Measurements from ENCODE around the gene WDR90.

The WDR90 gene

DNA sequence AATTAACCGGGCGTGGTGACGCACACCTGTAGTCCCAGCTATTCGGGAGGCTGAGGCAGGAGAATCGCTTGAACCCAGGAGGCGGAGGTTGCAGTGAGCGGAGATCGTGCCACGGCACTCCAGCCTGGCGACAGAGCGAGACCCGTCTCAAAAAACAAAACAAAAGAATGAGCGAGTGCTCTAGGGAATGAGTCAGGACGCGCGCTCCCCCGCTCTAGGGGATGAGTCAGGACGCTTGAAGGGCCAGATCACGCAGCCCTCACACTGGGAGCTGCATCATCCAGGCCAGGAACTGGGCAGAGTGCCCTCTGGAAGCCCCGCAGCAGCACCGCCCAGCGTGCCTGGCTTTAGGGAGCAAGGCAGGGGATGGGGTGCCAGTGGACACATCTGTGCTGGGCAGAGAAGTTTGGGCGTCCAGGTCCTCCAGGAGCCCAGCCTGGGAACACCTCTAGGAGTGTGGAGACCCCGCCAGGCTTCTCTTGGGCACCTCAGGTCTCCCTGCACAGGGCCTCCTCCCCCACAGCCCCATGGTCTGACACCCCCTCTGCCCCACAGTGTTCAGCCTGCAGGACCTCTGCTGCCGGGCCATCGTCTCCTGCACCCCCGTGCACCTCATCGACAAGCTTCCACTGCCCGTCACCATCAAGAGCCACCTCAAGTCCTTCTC is 22.2 kb upstream of the WDR90 start:
- no peak for DNase-seq (ENCODE audit: low spot score)

DNA sequence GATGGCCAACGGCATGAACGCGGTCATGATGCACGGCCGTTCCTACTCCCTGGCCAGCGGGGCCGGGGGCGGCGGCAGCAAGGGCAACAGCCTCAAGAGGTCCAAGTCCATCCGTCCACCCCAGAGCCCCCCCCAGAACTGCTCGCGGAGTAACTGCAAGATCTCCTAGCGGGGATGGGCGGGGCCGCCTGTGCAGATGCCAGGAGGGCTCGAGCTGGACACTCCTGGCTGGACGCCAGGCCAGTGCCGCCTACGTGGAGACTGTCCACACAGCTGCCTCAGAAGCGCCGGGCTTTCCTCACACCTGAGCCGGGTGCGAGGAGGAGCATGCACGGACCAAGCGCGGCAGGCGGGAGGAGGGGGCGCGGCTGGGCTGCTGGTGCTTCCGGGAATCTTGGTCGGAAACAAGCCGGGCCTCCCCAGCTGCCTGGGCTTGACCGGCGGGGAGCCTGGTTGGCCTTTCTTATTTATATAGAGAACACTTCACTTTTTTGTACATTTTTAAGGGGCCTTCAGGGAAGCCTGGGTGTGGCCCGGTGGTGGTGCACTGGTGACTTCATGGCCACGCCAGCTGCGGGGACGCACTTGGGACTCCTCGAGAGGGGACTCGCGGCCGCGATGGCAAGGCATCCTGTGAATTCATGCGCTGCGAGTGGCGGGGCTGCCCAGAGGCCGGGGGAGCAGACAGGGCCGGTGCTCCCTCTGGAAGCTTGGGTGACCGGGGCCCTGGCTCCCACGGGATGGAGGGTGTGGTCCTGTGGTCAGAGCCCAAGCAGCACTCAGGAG is 21.5 kb upstream of the WDR90 start:
- DNase-seq (ENCODE audit: low spot score): no peak

DNA sequence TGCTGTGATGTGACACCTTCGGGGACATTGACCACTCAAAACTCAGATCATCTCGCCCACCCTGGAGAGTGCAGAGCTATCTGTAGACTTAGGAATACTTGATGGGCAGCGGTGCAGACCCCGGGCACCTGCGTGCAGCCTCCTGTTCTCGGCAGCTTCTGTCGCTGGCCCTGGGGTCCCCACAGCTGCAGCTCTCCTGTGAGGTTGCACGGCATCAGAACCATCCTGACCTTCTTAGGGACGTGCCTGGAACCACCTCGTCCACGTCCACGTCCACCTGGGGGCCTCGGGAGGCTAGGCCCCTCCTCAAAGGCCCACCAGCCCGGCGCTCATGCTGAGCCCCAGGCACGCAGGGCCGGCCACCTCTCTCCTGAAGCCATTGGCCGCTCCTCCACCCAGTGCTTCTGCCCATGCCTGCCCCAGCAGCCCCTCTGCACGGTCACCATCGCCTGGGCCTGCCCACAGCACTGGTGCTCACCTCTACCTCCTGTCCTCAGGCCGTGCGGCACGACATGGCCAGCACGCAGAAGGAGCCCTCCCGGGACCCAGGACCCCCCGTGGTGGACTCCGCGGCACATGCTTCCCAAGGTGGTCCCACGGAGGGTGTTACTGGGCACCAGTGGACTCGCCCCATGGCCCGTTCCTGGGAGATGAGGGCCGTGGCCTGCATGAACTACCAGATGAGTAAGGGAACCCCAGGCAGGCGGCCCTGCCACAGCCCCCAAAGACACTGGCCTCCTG is 20.7 kb upstream of the WDR90 start:
- DNase-seq (ENCODE audit: low spot score): no peak

DNA sequence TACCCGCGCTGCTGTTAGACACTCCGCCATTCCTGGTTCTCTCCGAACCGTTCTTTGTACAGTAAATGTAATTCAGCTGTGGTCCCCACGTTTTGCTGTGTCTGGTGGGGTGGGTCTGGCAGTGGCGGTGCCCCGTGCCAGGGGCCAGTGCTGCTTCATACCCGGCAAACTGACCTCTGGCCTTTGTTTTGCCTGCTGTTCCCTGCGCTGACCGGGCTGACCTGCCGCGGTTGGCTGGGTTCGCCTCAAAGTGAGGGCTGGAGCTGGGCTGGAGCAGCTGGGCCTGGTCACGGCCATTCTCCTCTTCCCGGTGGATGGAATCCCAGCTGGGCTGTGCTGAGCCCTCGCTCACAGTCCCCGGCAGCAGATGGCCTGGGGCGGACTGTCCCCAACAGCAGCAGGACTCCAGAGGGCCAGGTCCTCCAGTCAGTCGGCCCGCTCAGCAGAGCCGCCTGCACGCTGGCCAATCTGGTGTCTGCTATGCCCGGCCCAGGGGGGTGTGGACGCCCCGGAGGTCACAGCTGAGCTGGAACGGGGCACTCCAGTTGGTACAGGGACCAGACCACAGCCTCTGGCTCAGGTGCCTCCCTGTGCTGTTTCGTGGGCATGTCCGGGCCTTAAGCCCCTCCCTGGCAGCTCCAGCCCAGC is 19.9 kb upstream of the WDR90 start:
- DNase-seq (ENCODE audit: low spot score): no peak

DNA sequence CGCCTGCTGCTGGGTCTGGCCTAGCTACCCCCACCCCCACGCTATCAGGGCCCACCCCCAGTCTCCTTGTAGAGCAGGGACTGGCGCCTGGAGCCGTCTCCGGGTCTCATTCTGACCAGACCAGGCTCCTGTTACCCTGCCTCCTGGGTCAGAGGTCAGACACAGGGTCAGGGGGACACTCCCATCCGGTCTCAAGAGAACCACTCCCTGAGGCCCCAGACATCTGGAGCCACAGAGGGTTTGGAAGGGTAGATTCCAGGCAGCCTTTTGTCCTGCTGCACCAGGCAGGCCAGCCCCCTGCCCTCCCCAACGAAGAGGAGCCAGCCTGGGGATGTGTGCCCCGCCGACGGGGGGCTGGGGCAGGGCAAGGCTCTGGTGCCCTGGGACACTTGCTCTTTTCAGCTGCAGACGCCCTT is 19.3 kb upstream of the WDR90 start:
- no peak for DNase-seq (ENCODE audit: low spot score)

DNA sequence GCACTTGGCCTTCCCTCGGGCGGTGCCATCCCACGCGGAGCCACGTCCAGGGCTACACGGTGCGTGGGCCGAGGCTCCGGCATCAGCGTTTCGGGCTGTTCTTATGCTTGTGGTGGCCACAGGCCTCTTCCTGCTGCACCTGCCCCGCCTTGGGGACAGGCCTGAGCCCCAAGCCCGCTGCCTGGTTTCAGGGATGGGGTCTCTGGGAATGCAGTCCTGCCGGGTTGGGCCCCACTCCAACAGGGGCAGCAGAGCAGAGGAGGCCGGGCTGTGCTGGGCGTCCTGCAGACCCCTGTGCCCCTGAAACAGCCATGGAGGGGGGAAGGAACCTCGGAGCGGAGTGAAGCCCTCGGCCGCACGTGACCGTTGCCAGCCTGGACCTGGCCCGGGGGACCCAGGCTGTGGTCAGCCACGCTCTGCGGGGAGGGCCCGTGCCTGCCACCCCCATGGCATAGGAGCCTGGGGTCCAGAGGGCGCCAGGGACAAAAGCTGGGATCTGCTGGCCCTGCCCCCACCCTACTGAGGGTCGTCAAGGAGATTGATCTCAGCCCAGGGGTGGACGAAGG is 18.8 kb upstream of the WDR90 start:
- DNase-seq (ENCODE audit: low spot score): no peak

DNA sequence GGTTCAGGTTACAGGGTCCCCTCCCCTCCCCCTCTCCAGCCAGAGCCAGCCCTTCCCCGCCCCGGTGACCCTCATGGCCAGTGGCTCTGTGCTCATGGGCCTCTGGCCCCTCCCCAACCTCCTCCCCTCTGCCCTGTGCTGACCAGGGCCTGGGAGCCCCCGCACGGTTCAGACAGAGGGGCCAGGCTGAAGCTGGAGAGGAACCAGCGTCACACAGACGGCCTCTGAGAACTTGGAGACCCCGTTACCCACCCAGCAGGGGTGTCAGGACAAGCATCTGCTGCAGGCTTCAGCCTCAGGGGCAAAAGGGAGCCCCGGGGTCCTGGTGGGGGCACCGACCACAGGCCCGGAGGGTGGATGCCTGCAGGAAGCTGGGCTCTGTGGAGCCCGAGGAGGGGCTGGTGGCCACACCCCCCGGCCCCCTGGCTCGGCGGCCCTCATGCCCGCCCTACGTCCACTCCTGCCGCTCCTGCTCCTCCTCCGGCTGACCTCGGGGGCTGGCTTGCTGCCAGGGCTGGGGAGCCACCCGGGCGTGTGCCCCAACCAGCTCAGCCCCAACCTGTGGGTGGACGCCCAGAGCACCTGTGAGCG is 18.3 kb upstream of the WDR90 start, which contains the start of gene WFIKKN1:
TSS of gene WFIKKN1 (plus strand) at position 171 of the 591 bp plus-strand sequence. CDS start at position 440, 269 bp downstream.
- no peak for DNase-seq (ENCODE audit: low spot score)

DNA sequence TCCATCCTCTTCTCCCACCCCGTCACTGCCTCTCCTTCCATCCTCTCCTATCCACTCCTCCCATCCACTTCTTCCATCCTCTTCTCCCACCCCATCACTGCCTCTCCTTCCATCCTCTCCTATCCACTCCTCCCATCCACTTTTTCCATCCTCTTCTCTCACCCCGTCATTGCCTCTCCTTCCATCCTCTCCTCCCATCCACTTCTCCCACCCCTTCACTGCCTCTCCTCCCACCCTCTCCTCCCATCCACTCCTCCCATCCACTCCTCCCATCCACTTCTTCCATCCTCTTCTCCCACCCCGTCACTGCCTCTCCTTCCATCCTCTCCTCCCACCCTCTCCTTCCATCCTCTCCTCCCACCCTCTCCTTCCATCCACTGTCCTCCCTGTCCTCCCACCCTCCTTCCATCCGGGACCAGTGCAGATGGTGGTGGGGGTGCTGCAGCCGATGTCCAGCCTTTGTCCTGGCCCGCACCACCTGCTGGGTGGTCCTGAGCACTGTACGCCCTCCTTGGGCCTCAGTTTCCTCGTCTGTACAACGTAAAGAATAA is 17.3 kb upstream of the WDR90 start:
- DNase-seq (ENCODE audit: low spot score): no peak

DNA sequence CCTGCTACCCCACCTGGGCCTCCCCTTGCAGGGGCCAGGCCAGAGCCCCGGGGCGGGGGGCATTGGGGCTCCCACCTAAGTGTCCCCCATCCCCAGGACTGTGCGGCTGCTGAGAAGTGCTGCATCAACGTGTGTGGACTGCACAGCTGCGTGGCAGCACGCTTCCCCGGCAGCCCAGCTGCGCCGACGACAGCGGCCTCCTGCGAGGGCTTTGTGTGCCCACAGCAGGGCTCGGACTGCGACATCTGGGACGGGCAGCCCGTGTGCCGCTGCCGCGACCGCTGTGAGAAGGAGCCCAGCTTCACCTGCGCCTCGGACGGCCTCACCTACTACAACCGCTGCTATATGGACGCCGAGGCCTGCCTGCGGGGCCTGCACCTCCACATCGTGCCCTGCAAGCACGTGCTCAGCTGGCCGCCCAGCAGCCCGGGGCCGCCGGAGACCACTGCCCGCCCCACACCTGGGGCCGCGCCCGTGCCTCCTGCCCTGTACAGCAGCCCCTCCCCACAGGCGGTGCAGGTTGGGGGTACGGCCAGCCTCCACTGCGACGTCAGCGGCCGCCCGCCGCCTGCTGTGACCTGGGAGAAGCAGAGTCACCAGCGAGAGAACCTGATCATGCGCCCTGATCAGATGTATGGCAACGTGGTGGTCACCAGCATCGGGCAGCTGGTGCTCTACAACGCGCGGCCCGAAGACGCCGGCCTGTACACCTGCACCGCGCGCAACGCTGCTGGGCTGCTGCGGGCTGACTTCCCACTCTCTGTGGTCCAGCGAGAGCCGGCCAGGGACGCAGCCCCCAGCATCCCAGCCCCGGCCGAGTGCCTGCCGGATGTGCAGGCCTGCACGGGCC is 16.5 kb upstream of the WDR90 start:
- DNase-seq (ENCODE audit: low spot score): no peak

DNA sequence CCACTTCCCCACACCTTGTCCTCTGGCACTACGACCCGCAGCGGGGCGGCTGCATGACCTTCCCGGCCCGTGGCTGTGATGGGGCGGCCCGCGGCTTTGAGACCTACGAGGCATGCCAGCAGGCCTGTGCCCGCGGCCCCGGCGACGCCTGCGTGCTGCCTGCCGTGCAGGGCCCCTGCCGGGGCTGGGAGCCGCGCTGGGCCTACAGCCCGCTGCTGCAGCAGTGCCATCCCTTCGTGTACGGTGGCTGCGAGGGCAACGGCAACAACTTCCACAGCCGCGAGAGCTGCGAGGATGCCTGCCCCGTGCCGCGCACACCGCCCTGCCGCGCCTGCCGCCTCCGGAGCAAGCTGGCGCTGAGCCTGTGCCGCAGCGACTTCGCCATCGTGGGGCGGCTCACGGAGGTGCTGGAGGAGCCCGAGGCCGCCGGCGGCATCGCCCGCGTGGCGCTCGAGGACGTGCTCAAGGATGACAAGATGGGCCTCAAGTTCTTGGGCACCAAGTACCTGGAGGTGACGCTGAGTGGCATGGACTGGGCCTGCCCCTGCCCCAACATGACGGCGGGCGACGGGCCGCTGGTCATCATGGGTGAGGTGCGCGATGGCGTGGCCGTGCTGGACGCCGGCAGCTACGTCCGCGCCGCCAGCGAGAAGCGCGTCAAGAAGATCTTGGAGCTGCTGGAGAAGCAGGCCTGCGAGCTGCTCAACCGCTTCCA is 15.7 kb upstream of the WDR90 start:
- no peak for DNase-seq (ENCODE audit: low spot score)

DNA sequence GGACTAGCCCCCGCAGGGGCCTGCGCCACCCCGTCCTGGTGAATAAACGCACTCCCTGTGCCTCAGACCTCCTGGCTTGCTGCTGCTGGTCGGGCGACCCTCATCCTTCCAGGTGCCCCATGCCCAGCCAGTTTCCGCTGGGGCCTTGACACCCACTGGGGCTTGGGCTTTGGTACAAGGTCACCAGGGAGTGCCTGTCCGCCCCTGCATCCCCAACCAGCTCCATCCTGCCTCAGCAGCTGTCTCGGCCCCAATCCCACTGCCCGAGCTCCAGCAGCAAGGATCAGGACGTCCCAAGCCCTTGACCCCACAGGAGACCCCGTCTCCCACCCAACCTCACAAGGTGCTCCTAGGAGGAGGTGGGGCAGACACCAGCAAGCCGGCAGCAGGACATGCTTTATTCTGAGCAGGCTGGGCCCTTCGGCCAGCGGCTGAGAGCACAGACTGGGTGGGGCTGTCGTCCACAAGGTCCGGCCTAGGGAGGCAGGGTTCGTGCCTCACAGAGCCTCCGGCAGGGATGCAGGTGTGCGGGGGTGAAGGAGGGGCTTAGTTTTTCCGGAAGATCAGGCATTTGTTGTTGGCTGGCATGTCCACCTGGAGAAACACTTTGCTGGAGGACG is 15.0 kb upstream of the WDR90 start:
- DNase-seq (ENCODE audit: low spot score): no peak

DNA sequence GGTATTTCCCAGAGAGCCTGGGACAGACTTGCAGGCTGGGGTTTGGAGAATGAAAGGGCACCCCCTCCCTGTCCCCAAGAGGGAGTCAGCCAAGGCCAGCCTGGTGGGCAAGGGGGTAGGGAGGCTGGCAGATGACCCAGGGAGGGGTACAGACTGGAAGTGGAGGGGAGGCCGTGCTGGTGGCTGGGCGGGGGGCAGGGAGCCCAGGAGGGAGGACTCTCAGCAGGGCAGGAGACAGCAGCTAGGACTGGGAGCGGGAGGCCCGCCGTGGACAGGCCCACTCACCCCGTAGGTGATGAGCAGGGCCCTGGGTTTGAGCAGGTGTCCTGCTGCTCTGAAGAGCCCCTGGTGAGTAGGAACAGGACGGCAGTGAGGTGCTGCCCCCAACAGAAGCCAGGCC is 14.2 kb upstream of the WDR90 start:
- no peak for DNase-seq (ENCODE audit: low spot score)

DNA sequence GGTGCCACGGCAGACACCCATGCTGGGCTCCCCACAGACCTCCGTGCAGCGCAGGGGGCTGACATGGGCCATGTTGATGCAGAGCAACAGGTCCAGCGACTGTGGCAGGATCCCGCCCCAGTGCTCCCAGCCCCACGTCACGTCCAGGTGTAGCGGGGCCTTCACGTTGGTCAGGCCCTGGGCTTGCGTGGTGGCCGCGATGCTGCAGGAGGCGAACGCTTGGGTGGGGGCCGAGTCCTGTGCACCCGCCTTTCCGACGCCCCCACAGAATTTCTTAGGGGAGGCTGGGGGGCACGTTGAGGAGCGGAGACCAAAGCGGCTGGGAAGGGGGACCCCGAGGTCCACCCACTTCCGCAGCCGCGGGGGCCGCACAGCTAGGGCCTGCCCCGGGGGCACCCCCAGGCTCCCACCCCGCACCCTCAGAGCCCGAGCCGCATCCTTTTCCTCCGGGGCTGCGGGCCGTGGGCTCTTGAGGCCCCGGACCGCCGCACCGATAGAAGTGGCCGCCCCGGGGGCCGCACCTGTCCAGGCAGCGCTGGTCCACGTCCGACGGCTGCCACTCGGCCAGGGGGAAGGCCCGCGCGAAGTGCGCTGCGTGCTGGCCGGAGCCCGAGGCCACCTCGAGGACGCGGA is 13.5 kb upstream of the WDR90 start:
- DNase-seq (ENCODE audit: low spot score): no peak

DNA sequence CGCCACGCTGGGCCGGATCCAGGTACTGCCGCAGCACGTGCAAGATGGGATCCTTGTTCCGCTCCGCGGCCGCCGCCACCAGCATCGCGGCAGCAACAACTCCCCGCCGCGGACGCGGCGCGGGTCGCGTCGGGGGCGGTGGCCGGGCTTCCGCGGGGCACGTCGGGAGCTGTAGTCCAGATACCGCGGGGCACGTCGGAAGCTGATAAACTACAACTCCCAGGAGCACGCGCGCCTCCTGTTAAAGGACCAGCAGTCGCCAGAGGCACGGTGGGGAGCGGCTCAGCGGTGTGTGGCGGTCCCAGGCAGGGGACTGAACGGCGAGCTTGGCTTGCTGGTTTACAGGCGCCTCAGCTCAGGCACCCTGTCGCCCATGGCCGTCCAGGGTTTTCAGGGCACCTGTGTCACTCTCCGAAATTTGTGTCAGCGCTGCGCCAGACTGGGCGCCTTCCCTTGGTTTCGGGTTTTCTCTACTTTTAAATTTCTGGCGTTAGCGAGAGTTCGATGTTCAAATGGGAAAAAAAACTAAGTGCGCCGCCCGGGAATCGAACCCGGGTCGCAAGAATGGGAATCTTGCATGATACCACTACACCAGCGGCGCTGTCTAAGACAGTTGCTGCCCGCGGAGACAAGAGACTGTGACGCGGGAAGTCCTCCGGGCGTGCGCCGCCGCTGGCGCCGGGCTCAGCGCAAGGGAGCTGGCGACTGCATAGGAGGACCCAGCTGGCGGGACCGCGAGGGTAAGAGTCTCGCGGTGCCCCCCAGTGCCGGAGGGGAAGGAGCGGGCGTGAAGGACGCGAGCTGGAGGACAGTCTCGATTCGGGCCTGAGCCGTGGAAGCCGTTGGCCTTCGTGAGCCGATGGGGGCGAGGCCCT is 12.7 kb upstream of the WDR90 start, which contains the start of gene METTL26:
TSS of gene METTL26 (minus strand) at position 100 of the 875 bp plus-strand sequence. CDS start at position 85, 15 bp downstream.
- DNase-seq (ENCODE audit: low spot score): peak; percentile 94

DNA sequence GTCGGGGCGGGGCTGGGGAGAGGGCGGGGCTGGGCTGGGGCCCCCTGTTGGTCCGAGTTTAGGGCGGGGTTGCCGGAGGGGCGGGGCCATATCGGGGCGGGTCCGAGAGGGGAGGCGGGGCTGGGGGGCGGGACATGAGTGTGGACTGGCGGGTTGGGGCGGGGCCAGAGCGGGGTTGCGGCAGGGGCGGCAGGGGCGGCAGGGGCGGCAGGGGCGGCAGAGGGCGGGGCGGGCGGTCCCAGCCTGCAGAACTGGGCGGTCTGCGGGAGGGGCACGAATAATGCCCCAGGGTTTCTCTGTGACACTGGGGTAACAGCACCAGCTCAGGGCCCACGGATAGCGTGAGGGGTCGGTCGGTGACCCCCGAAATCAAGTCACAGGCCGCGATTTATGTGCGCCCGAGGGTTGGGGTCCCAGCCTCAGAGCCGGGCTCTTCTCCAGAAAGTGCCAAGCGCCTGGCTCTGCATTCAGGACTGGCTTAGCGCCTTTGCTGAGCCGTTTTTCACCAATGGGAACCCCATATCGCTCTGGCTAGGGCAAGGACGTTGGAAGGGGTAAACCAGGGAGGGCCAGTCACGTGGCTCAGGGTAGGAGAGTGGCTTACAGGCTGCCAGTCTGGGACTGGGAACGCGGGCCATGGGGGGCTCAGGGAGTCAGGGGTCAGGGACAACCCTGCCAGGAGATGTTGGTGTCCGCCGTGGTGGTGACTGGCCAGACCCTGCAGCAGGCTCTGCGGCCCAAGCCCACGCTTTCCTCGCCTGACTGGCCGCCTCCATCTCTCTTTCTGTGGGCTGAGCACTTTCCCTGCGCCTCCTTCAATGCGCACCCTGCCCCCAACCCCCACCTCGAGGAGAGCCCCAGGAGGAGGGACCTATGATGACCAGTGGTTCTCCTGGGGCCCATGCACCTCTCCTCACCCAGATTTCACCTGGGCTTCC is 11.8 kb upstream of the WDR90 start:
- DNase-seq (ENCODE audit: low spot score): no peak

DNA sequence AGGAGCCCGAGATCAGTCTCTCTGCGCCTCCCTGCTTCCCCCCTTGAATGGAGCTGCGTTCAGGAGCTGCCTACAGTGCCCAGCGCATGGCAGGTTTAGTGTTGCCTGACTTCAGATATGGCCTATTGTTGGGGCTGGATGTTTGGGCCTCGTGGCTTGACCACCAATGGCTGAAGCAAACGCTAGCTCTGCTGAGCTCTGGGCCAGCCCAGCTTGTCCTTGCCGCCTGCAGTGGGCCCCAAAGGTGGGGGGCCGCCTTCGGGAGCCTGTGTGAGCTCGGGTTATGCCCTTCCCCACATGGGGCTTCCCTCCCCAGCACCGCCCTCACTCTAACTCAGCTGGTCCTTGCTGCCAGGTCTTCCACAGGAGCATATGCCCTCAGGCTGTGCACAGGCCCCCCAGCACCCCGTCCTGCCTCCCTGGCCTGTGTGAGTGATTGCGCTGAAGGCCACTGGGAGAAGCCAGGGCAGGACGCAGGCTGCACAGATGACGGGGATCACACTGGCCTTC is 11.1 kb upstream of the WDR90 start:
- DNase-seq (ENCODE audit: low spot score): no peak

Data from hematopoietic multipotent progenitor cell treated with erythropoietin and hydrocortisone succinate and interleukin-3 and kit ligand, for 17 days (in vitro differentiated cells).